Inferior parietal cortex (tissue), 1 donor: ENCODE measurements around the gene CPEB4.
A peak's percentile ranks its signal among the peaks of the same experiment; 100 is the strongest.

ENCODE experiments used
- DNase-seq: peaks from one replicate; pipeline ENCODE4 v3.0.0-alpha.2; 2016; ENCODE audit errors: extremely low spot score

The CPEB4 gene

GRCh38 chr5:173913686-173914321 lies 25.7 kb downstream of the CPEB4 start:
- peak; percentile 39 for DNase-seq

- peak; percentile 50 for DNase-seq
Observed at GRCh38 chr5:173915310-173916014, 27.3 kb downstream of the CPEB4 start.

- DNase-seq = peak; percentile 27
Observed at GRCh38 chr5:173916233-173916632, 28.1 kb downstream of the CPEB4 start.

DNA sequence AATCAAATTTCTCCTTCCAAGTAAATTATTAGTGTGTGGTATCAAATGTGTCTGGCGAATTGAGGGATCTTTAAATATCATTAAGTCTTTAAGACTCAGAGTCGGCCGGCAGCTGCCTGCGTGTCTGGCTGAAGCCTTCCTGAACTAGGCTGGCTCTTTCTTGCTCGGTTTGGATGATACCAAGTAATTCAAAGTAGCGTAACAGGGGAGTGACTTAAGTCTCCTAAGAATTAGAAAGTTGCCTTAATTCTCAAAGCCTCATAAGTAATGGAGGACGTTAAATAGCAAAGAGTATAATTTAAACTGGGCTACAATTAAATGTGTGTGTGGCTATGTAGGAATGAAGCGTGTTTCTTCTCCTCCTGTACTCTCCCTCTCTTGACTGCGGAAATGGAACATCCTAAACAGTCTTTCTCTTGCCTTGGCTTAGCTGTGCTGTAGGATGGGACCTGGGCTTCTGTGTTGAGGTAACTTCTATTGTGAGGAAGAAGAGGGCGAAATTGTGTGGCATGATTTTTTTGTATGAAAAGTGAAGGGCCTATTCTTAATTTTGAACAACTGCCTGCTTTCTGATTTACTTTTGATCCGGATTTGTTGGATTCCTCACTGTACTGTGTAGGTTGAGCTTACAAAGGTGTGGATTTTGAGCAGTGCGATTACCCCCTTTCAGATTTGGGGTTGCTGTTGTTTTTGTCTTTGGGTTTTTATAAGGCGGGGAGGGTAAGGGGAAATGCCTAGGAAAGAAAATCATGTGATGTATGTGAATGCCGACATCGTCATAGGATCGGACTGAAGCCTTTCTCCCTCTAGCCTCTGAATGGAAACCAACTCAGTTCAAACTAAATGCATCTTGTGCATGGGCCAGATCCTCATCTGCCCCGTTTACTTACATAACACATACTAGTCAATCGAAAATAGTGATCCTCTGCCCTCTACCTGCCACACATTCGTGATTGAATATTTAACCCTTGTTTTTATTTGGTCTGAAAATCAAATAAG lies 29.9 kb downstream of the CPEB4 start:
- DNase-seq = peak; percentile 84

GRCh38 chr5:173919443-173919842 lies 31.3 kb downstream of the CPEB4 start:
- DNase-seq = no peak

GRCh38 chr5:173920024-173920753 lies 32.0 kb downstream of the CPEB4 start:
- DNase-seq = no peak

GRCh38 chr5:173920866-173921555 lies 32.9 kb downstream of the CPEB4 start:
- DNase-seq = no peak

GRCh38 chr5:173922527-173922926 lies 34.4 kb downstream of the CPEB4 start:
- no peak for DNase-seq

DNA sequence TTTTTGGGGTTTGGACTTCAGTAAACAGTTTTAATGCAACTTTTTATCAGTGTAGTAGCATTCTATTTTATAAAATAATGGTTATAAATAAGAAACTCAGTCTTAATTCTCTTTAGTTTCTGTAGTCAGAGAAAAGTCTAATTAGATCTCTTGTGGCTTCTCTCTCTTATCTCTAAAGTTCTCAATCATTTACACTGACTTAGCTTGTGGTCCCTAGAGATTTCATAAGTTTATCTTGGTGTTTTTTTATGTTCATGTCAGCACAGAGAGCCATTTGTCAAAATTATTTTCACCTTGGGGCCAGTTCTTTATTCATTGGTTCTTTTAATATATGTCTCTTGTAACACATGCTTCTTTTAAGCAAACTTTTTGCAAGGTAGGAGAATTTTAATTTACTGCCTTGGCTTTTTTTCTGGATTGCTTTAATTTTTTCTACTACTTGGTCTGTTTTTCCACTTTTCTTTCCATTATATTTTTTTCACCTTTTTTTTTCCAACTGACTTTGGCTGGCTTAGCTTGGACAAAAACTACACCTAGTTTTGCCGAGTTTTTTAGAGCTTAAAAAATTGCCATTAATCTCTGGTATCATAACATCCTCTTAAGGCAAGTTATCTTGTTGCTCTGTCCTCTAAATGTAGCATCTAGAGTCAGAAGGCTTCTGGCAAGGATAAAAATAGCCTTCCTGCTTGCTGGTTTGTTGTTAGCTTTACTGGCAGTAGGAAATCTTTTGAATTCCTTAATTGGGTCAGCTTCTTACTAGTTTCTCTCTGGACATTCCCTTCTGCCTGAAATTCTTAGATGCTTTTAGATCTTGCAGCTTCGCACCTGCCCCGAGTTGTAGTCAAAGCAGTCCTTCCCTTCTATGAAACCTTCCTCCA lies 35.3 kb downstream of the CPEB4 start:
- no peak for DNase-seq

DNA sequence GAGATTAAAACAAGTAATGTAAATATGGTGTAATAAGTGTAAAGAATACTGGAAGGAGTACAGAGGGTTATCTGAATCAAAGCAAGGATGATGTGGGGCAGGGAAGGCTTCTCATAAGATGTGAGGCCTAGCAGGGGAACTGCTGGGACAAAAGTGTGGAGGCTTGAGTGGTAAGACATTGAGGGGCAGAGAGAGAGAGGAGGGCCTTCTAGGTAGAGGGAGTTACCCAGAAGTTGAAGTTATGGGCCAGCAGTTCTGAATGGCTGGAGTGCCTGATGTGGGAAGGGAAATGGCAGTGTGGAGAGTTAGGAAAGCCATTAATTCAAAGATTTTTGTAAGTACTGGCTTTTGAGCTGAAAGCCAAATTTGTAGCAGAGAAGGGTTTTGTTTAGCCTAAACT lies 36.8 kb downstream of the CPEB4 start:
- no peak for DNase-seq

DNA sequence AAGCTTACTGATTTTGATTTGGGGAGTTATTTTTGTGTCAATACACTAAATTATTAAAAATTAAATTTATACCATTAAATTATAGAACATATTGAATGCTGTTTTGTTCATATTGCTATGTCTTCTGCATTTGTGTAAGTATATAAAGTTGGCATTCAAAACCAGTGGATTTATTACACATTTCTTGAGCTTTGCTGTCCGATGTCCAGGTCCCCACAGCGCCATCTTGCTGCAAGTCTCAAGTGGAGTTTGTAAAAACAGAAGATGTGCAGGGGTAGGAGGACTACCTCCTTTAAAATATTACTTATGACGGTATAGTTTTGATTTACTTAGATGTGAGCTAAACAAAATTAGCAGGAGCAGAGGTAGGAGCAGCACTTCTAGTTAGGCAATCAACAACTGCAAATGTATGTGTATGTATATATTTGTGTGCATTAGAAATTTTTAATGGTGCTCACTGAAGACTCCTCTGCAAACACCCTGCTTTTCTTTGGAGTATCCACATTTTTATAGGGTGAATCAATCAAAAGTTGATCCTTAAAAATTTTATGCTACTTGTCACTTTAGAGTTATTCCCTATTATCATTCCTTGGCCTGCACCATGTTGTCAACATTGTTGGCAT lies 37.4 kb downstream of the CPEB4 start:
- DNase-seq = no peak

- DNase-seq = no peak
Observed at GRCh38 chr5:173926359-173926758, 38.2 kb downstream of the CPEB4 start.

- DNase-seq = no peak
Observed at GRCh38 chr5:173928871-173929574, 40.9 kb downstream of the CPEB4 start.

GRCh38 chr5:173932695-173933139 lies 44.6 kb downstream of the CPEB4 start:
- no peak for DNase-seq

DNA sequence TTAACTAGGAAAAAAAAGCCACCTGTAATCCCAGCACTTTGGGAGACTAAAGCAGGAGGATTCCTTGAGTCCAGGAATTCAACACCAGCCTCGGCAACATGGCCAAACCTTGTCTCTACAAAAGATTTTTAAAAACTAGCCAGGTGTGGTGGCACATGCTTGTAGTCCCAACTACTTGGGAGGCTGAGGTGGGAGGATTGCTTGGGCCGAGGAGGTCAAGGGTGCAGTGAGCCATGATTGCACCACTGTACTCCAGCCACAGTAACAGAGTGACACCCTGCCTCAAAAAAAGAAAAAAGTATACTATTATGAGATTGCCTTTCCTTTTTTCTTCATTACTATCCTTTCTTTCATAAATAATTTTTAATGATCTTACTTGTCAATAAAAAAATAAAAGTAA lies 45.8 kb downstream of the CPEB4 start:
- DNase-seq = no peak

DNA sequence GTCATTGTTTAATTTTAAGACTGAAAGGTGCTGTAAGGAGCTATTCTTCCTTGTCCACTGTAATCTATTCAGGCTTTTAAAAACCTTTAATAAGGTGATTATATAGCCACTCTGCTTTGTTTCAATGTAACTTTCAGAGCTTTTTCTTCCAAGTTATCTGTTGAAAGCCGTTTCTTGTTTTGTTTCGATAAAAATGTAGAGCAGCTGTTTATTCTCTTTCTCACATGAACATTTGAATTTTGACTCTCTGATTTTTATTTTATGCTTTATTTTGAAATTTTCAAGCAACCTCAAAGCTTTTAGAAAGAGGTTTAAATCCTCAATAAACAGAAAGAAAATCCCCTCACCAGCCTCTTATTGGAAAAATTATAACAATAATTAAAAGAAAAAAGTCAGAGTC lies 47.2 kb downstream of the CPEB4 start:
- no peak for DNase-seq

GRCh38 chr5:173940269-173940668 lies 52.1 kb downstream of the CPEB4 start:
- DNase-seq = no peak

GRCh38 chr5:173941102-173941501 lies 53.0 kb downstream of the CPEB4 start:
- no peak for DNase-seq
